Measurements from ENCODE around the gene PEX6.

Gene PEX6

GRCh38 chr6:42969431-42969830 is 9.6 kb downstream of the PEX6 start:
- H4K20me1 ChIP-seq (ENCODE audit: insufficient read depth, low read length), result 0 out of 2 replicates have a peak, but pooled peaks cover 2% of the 10 kb centered on the region
- no peak overlapping the region for H3K9ac ChIP-seq (ENCODE audit: low read depth, low read length)
- H3K79me2 ChIP-seq (ENCODE audit: insufficient read depth, low read length), result no peaks in the 10 kb centered on the region
- peaks cover 51% of the 10 kb centered on the region for H3K36me3 ChIP-seq (ENCODE audit: insufficient read depth, low read length)
- no peak overlapping the region for H2AFZ ChIP-seq (ENCODE audit: low read depth, low read length)
- H3K27ac ChIP-seq (ENCODE audit: low read length), result no peak overlapping the region
- no peaks in the 10 kb centered on the region for H3K27me3 ChIP-seq (ENCODE audit: insufficient read depth, low read length, poor library complexity)
- no peaks in the 10 kb centered on the region for H3K9me3 ChIP-seq (ENCODE audit: insufficient read depth, low read length, severe bottlenecking)
- TF ChIP-seq CTCF (IDR thresholded peaks at IDR 0.05; ENCODE audit: borderline replicate concordance, extremely low read depth, low read length, poor library complexity, severe bottlenecking), result no peak
- TF ChIP-seq EZH2 (IDR thresholded peaks at IDR 0.05; ENCODE audit: borderline replicate concordance, low read depth, low read length, severe bottlenecking), result no peak
- no peak overlapping the region for H3K4me2 ChIP-seq (ENCODE audit: insufficient read depth, low read length)
- no peak overlapping the region for H3K4me3 ChIP-seq (ENCODE audit: low read depth in 1 of 2, low read length in 2 of 2)
- no peak for ATAC-seq (ENCODE audit: insufficient read depth, low read depth)
- no peak for DNase-seq
- H3K4me1 ChIP-seq (ENCODE audit: insufficient read depth, low read length), result no peaks in the 10 kb centered on the region

GRCh38 chr6:42968783-42969182 is 10.2 kb downstream of the PEX6 start:
- DNase-seq (no peak), ATAC-seq (ENCODE audit: insufficient read depth, low read depth) (no peak)
- H2AFZ ChIP-seq (ENCODE audit: low read depth, low read length), result no peak overlapping the region
- H3K4me2 ChIP-seq (ENCODE audit: insufficient read depth, low read length), result no peak overlapping the region
- no peak overlapping the region for H3K27ac ChIP-seq (ENCODE audit: low read length)
- no peak for TF ChIP-seq EZH2 (IDR thresholded peaks at IDR 0.05; ENCODE audit: borderline replicate concordance, low read depth, low read length, severe bottlenecking)
- no peak for TF ChIP-seq CTCF (IDR thresholded peaks at IDR 0.05; ENCODE audit: borderline replicate concordance, extremely low read depth, low read length, poor library complexity, severe bottlenecking)
- H3K9me3 ChIP-seq (ENCODE audit: insufficient read depth, low read length, severe bottlenecking), result no peaks in the 10 kb centered on the region
- H3K4me1 ChIP-seq (ENCODE audit: insufficient read depth, low read length), result no peaks in the 10 kb centered on the region
- H3K4me3 ChIP-seq (ENCODE audit: low read depth in 1 of 2, low read length in 2 of 2), result no peak overlapping the region
- 0 out of 2 replicates have a peak, but pooled peaks cover 2% of the 10 kb centered on the region for H4K20me1 ChIP-seq (ENCODE audit: insufficient read depth, low read length)
- peaks cover 52% of the 10 kb centered on the region for H3K36me3 ChIP-seq (ENCODE audit: insufficient read depth, low read length)
- H3K27me3 ChIP-seq (ENCODE audit: insufficient read depth, low read length, poor library complexity), result no peaks in the 10 kb centered on the region
- H3K79me2 ChIP-seq (ENCODE audit: insufficient read depth, low read length), result no peaks in the 10 kb centered on the region
- H3K9ac ChIP-seq (ENCODE audit: low read depth, low read length), result no peak overlapping the region

GRCh38 chr6:42968126-42968701 is 10.8 kb downstream of the PEX6 start:
- H3K79me2 ChIP-seq (ENCODE audit: insufficient read depth, low read length), result no peaks in the 10 kb centered on the region
- no peaks in the 10 kb centered on the region for H3K4me1 ChIP-seq (ENCODE audit: insufficient read depth, low read length)
- no peaks in the 10 kb centered on the region for H3K9me3 ChIP-seq (ENCODE audit: insufficient read depth, low read length, severe bottlenecking)
- H3K4me3 ChIP-seq (ENCODE audit: low read depth in 1 of 2, low read length in 2 of 2), result no peak overlapping the region
- no peak overlapping the region for H2AFZ ChIP-seq (ENCODE audit: low read depth, low read length)
- 0 out of 2 replicates have a peak, but pooled peaks cover 2% of the 10 kb centered on the region for H4K20me1 ChIP-seq (ENCODE audit: insufficient read depth, low read length)
- H3K9ac ChIP-seq (ENCODE audit: low read depth, low read length), result no peak overlapping the region
- H3K4me2 ChIP-seq (ENCODE audit: insufficient read depth, low read length), result no peak overlapping the region
- DNase-seq (no peak), ATAC-seq (ENCODE audit: insufficient read depth, low read depth) (no peak)
- H3K36me3 ChIP-seq (ENCODE audit: insufficient read depth, low read length), result peaks cover 55% of the 10 kb centered on the region
- TF ChIP-seq EZH2 (IDR thresholded peaks at IDR 0.05; ENCODE audit: borderline replicate concordance, low read depth, low read length, severe bottlenecking) (no peak), CTCF (IDR thresholded peaks at IDR 0.05; ENCODE audit: borderline replicate concordance, extremely low read depth, low read length, poor library complexity, severe bottlenecking) (no peak)
- H3K27ac ChIP-seq (ENCODE audit: low read length), result no peak overlapping the region
- H3K27me3 ChIP-seq (ENCODE audit: insufficient read depth, low read length, poor library complexity), result no peaks in the 10 kb centered on the region

All from DND-41 (cell line).